GM23338 (cell line): ENCODE measurements around the gene XPO4. TPM values are rescaled to one million over a fixed set of nuclear protein-coding genes. Genes with fewer than 3 reads are reported as not detected.
"Not testable (repeated sequence)": the region's sequence is repeated elsewhere in the genome, so short reads cannot be mapped to it uniquely, and the experiment has no call there.

ENCODE experiments used
- ATAC-seq: fragments of 200-7000 bp; cut with Tn5 transposase; 3 replicates; pipeline ENCODE4 v1.9.1; 2020
- DNase-seq: peaks from one replicate; pipeline ENCODE4 v3.0.0-alpha.2; 2015; ENCODE audit warnings: low spot score
- H2AFZ ChIP-seq: fragments of 200-600 bp; sonication (generic); 2 replicates; pipeline ENCODE4 v1.8.0; 2016; ENCODE audit warnings: antibody characterized with exemption, mild to moderate bottlenecking, moderate library complexity
- H3F3A ChIP-seq: fragments of 200-600 bp; sonication (generic); replicated peaks from 2 replicates; pipeline ENCODE4 v1.8.0; 2017; ENCODE audit warnings: antibody characterized with exemption, mixed run types, low read depth
- H3K27ac ChIP-seq: fragments of 200-600 bp; sonication (generic); 2 replicates; pipeline ENCODE4 v1.6.1; 2016; ENCODE audit warnings: low read depth
- H3K27me3 ChIP-seq: fragments of 200-600 bp; sonication (generic); 2 replicates; pipeline ENCODE4 v1.8.0; 2016; ENCODE audit warnings: mild to moderate bottlenecking, mixed run types, moderate library complexity; ENCODE audit not compliant: insufficient read depth
- H3K36me3 ChIP-seq: fragments of 200-600 bp; sonication (generic); 2 replicates; pipeline ENCODE4 v1.8.0; 2016; ENCODE audit warnings: mild to moderate bottlenecking; ENCODE audit not compliant: insufficient read depth
- H3K4me1 ChIP-seq: fragments of 200-600 bp; sonication (generic); 2 replicates; pipeline ENCODE4 v1.8.0; 2016; ENCODE audit warnings: mild to moderate bottlenecking, moderate library complexity; ENCODE audit not compliant: insufficient read depth
- H3K4me2 ChIP-seq: fragments of 200-600 bp; sonication (generic); 2 replicates; pipeline ENCODE4 v1.7.1; 2017; ENCODE audit warnings: mixed run types
- H3K4me3 ChIP-seq: fragments of 200-600 bp; sonication (generic); 2 replicates; pipeline ENCODE4 v1.6.1; 2016; ENCODE audit warnings: mixed run types
- H3K79me2 ChIP-seq: fragments of 200-600 bp; sonication (generic); replicated peaks from 2 replicates; pipeline ENCODE4 v1.8.0; 2017; ENCODE audit warnings: mild to moderate bottlenecking; ENCODE audit not compliant: insufficient read depth
- H3K9me2 ChIP-seq: fragments of 200-600 bp; sonication (generic); 2 replicates; pipeline ENCODE4 v1.8.0; 2017; ENCODE audit not compliant: insufficient read depth
- H4K20me1 ChIP-seq: fragments of 200-600 bp; sonication (generic); replicated peaks from 2 replicates; pipeline ENCODE4 v1.8.0; 2017; ENCODE audit warnings: mild to moderate bottlenecking; ENCODE audit not compliant: insufficient read depth
- H3K27ac Mint-ChIP-seq: 2 replicates; pipeline ENCODE4 v1.8.0; 2020; ENCODE audit warnings: inconsistent platforms, mild to moderate bottlenecking, moderate library complexity, mixed read lengths
- H3K27me3 Mint-ChIP-seq: 3 replicates; pipeline ENCODE4 v1.8.0; 2022; ENCODE audit warnings: low read depth, mild to moderate bottlenecking, moderate library complexity, mixed read lengths, inconsistent platforms; ENCODE audit not compliant: insufficient read depth, poor library complexity
- H3K36me3 Mint-ChIP-seq: 3 replicates; pipeline ENCODE4 v1.8.0; 2021; ENCODE audit warnings: low read depth, mild to moderate bottlenecking, inconsistent platforms, moderate library complexity, mixed read lengths
- H3K4me1 Mint-ChIP-seq: 3 replicates; pipeline ENCODE4 v1.8.0; 2020; ENCODE audit warnings: mild to moderate bottlenecking, inconsistent platforms, mixed read lengths
- H3K4me3 Mint-ChIP-seq: 3 replicates; pipeline ENCODE4 v1.8.0; 2021; ENCODE audit warnings: moderate library complexity, mild to moderate bottlenecking, inconsistent platforms, mixed read lengths
- H3K9me3 Mint-ChIP-seq: 3 replicates; pipeline ENCODE4 v1.8.0; 2020; ENCODE audit warnings: moderate library complexity, mild to moderate bottlenecking, inconsistent platforms, mixed read lengths
- CREB1 ChIP-seq: fragments of 250-450 bp; sonication (Bioruptor Pico); IDR thresholded peaks from 2 replicates; pipeline ENCODE4 v1.5.0; 2020; ENCODE audit warnings: low read depth, mild to moderate bottlenecking, moderate library complexity
- JUNB ChIP-seq: IDR thresholded peaks from one replicate; pipeline ENCODE4 v1.6.1; 2016; ENCODE audit warnings: antibody characterized with exemption; ENCODE audit not compliant: unreplicated experiment
- NANOG ChIP-seq: IDR thresholded peaks from 2 replicates; pipeline ENCODE4 v1.6.1; 2016; ENCODE audit warnings: antibody characterized with exemption, borderline replicate concordance
- POLR2AphosphoS5 ChIP-seq: IDR thresholded peaks from 2 replicates; pipeline ENCODE4 v1.6.1; 2016; ENCODE audit warnings: antibody characterized with exemption, low read depth
- ZNF114 ChIP-seq: fragments of 250-450 bp; sonication (Bioruptor Pico); IDR thresholded peaks from 2 replicates; pipeline ENCODE4 v1.5.0; 2020; ENCODE audit warnings: mild to moderate bottlenecking, moderate library complexity
- long read RNA-seq: library from polyadenylated mRNA; unstranded; transcript quantifications from one replicate; pipeline ENCODE4 v2.0.0, GENCODE V29; 2020; ENCODE audit not compliant: unreplicated experiment
- polyA plus RNA-seq: library from polyadenylated mRNA; unstranded; fragments of >200 nt; fragmentation: Nextera tagmentation; extraction: Ambion mirVana; gene quantifications from 2 replicates; pipeline ENCODE4 v1.2.1, GENCODE V29; 2016
- total RNA-seq: library from RNA; depleted of rRNA; stranded (reverse); fragments of >200 nt; shearing (Covaris generic); gene quantifications from 2 replicates; pipeline ENCODE4 v1.2.3, GENCODE V29; 2014; rRNA removed

XPO4 gene
- total RNA-seq (56.7 and 57.8 TPM in 2 replicates), polyA plus RNA-seq (12.0 and 14.1 TPM in 2 replicates)
- long read RNA-seq, full-length matches to known transcripts = 2 of 7 reads
- long read RNA-seq, partial matches to known transcripts = 3 of 7 reads
- long read RNA-seq, other reads (novel, unspliced or antisense) = 2 of 7 reads

DNA sequence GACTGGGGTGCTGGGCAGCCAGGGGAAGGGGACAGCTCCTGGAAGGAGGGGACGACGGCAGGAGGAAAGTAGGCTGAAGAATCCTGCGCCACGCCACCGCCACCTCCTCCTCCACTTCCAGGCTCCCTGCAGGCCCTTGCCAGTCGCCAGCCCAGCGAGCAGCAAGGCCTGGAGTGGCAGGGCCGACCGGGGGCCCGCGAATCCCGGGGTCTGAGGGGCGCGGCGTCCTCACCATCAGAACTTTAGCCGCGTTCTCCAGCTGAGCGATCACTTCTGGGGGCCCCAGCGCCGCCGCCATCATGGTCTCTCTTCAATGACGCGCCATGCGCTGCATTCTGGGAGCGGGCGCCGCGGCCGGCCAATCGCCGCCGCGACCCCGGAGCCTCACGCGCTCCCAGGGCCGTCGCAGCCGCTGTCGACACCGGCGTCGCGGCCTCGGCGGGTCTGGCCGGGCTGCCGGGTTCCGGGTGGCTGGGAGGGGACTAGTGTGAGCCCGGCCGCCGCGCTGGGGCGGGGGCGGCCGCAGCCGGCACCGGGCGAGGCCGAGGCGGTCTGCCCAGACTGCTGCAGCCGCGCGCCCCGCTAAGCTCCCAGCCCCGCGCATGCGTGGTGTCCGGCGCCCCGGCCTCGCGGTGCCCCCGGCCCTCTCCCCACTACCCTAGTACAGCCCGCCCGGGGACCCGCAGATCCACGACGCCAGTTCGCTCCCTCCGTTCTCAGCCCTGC, at the start of gene XPO4:
XPO4 (minus strand) TSS at position 309 of the 726 bp plus-strand sequence; CDS start at position 301, 8 bp downstream.
- Histone ChIP-seq H3K27me3 (no peaks in the 10 kb centered on the region), H3F3A (no peaks in the 10 kb centered on the region), H4K20me1 (peaks cover 22% of the 10 kb centered on the region), H3K79me2 (peaks cover 49% of the 10 kb centered on the region), H3K4me1 (peaks cover 9% of the 10 kb centered on the region), H3K27ac (peak within 1 kb of the TSS; percentile 96), H3K36me3 (no peaks in the 10 kb centered on the region; the same call in 1 of the 2 replicates), H3K4me3 (peak within 1 kb of the TSS; percentile 100), H3K4me2 (peak within 1 kb of the TSS; percentile 81), H3K9me2 (no peaks in the 10 kb centered on the region), H2AFZ (peak within 1 kb of the TSS; percentile 99)
- H3K4me3 Mint-ChIP-seq = peak within 1 kb of the TSS; percentile 92
- peak; percentile 89 for DNase-seq
- H3K9me3 Mint-ChIP-seq = peaks cover 6% of the 10 kb centered on the region
- peaks cover 12% of the 10 kb centered on the region for H3K27me3 Mint-ChIP-seq
- peaks cover 16% of the 10 kb centered on the region for H3K36me3 Mint-ChIP-seq
- peak within 1 kb of the TSS; percentile 99 for H3K27ac Mint-ChIP-seq
- TF ChIP-seq JUNB (no peak), POLR2AphosphoS5 (peak; percentile 44; the same call in 1 of the 2 replicates), CREB1 (CRISPR knock-in tag) (peak; percentile 94), NANOG (no peak)
- peak; percentile 91 for ATAC-seq
- H3K4me1 Mint-ChIP-seq = peaks cover 13% of the 10 kb centered on the region

GRCh38 chr13:20948001-20948400, 45.5 kb upstream of the XPO4 start:
- not testable (repeated sequence) for H3K4me1 Mint-ChIP-seq, H3K4me1 ChIP-seq, DNase-seq, H3K27ac Mint-ChIP-seq, H3K27ac ChIP-seq, ATAC-seq, H4K20me1 ChIP-seq, H3K36me3 ChIP-seq, H3K36me3 Mint-ChIP-seq, H3K9me2 ChIP-seq, H3K79me2 ChIP-seq, H3K9me3 Mint-ChIP-seq, H3K4me2 ChIP-seq, H3F3A ChIP-seq, H3K4me3 ChIP-seq, H3K4me3 Mint-ChIP-seq, H2AFZ ChIP-seq
- peaks cover 24% of the 10 kb centered on the region for H3K27me3 Mint-ChIP-seq
- H3K27me3 ChIP-seq = peaks cover 33% of the 10 kb centered on the region

GRCh38 chr13:20945952-20946383, 43.4 kb upstream of the XPO4 start:
- Mint-ChIP-seq H3K27ac (no peak overlapping the region), H3K36me3 (no peaks in the 10 kb centered on the region), H3K4me1 (peaks cover 6% of the 10 kb centered on the region; the same call in 2 of the 3 replicates), H3K9me3 (no peaks in the 10 kb centered on the region), H3K27me3 (peaks cover 25% of the 10 kb centered on the region), H3K4me3 (peak overlapping the region; percentile 61)
- Histone ChIP-seq H2AFZ (peak overlapping the region; percentile 97), H3K27me3 (peaks cover 33% of the 10 kb centered on the region), H3K79me2 (no peaks in the 10 kb centered on the region), H3K9me2 (0 out of 2 replicates have a peak, but pooled peaks cover 3% of the 10 kb centered on the region), H3K27ac (no peak overlapping the region), H3K36me3 (no peaks in the 10 kb centered on the region), H3K4me1 (no peaks in the 10 kb centered on the region), H3K4me2 (peak overlapping the region; percentile 76), H3K4me3 (peak overlapping the region; percentile 58), H3F3A (no peaks in the 10 kb centered on the region), H4K20me1 (no peaks in the 10 kb centered on the region)
- TF ChIP-seq ZNF114 (CRISPR knock-in tag) = no peak
- peak; percentile 86 for ATAC-seq
- DNase-seq = peak; percentile 69
